Measurements from ENCODE around the gene MED31.

DNA sequence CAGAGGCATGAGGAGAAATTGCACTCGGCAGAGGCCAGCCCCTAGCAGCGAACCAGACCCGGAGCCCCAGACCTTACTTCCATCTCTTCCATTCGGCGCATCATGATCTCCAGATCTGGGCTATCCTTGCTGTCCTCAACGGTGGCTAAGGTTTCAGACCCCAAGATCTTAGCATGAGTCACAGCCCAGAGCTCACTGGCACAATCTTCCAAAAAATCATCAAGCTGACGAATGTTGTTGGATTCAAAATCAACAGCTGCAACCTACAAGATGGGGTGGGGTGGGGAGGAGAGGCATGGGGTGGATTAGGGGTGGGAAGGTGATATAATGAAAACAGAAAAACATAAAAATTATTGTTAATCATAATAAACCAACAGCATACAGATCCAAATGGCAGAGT is 55.3 kb downstream of the MED31 start:
- TF ChIP-seq, protein P1, sequence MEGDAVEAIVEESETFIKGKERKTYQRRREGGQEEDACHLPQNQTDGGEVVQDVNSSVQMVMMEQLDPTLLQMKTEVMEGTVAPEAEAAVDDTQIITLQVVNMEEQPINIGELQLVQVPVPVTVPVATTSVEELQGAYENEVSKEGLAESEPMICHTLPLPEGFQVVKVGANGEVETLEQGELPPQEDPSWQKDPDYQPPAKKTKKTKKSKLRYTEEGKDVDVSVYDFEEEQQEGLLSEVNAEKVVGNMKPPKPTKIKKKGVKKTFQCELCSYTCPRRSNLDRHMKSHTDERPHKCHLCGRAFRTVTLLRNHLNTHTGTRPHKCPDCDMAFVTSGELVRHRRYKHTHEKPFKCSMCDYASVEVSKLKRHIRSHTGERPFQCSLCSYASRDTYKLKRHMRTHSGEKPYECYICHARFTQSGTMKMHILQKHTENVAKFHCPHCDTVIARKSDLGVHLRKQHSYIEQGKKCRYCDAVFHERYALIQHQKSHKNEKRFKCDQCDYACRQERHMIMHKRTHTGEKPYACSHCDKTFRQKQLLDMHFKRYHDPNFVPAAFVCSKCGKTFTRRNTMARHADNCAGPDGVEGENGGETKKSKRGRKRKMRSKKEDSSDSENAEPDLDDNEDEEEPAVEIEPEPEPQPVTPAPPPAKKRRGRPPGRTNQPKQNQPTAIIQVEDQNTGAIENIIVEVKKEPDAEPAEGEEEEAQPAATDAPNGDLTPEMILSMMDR (IDR thresholded peaks at IDR 0.05), result no peak
- no peak for TF ChIP-seq ZFX (IDR thresholded peaks at IDR 0.05; ENCODE audit: borderline replicate concordance)

Data from 22Rv1 (cell line).